ENCODE results near the gene PGAM2. TPM values are rescaled to one million over a fixed set of nuclear protein-coding genes. Genes with fewer than 3 reads are reported as not detected.
A peak's percentile ranks its signal among the peaks of the same experiment; 100 is the strongest.

The PGAM2 gene
- total RNA-seq, 1 donor from 2014 or later, result 1.8 TPM

DNA sequence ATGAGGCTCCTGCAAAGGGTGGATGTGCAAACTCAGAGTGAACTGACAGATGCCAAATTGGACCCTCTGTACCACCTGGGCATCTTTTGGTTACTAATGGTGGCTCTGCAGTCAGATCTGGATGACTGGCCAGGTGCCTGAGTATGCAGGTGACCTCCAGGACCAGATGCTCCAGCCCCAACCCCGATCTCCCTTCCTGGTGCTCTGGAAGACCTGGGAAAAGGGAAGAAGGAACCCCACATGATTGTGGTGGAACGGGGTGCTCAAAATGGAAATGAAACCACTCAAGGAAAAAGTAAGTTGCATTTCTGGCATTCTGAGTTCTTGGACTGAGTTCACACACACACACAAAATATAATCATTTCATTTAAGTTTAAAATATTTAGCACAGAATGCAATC lies 29.0 kb upstream of the PGAM2 start:
- Mint-ChIP-seq H3K36me3 (ENCODE audit: low read depth) (no peaks in the 10 kb centered on the region), H3K9me3 (no peaks in the 10 kb centered on the region), H3K27ac (ENCODE audit: unreplicated experiment) (no peak overlapping the region), H3K4me3 (no peak overlapping the region), H3K4me1 (peaks cover 7% of the 10 kb centered on the region), H3K27me3 (ENCODE audit: low read depth) (no peaks in the 10 kb centered on the region)
- DNase-seq (ENCODE audit: low read depth, low spot score), result no peak
- TF ChIP-seq, protein P1, sequence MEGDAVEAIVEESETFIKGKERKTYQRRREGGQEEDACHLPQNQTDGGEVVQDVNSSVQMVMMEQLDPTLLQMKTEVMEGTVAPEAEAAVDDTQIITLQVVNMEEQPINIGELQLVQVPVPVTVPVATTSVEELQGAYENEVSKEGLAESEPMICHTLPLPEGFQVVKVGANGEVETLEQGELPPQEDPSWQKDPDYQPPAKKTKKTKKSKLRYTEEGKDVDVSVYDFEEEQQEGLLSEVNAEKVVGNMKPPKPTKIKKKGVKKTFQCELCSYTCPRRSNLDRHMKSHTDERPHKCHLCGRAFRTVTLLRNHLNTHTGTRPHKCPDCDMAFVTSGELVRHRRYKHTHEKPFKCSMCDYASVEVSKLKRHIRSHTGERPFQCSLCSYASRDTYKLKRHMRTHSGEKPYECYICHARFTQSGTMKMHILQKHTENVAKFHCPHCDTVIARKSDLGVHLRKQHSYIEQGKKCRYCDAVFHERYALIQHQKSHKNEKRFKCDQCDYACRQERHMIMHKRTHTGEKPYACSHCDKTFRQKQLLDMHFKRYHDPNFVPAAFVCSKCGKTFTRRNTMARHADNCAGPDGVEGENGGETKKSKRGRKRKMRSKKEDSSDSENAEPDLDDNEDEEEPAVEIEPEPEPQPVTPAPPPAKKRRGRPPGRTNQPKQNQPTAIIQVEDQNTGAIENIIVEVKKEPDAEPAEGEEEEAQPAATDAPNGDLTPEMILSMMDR (conservative IDR thresholded peaks at IDR 0.05), result no peak

DNA sequence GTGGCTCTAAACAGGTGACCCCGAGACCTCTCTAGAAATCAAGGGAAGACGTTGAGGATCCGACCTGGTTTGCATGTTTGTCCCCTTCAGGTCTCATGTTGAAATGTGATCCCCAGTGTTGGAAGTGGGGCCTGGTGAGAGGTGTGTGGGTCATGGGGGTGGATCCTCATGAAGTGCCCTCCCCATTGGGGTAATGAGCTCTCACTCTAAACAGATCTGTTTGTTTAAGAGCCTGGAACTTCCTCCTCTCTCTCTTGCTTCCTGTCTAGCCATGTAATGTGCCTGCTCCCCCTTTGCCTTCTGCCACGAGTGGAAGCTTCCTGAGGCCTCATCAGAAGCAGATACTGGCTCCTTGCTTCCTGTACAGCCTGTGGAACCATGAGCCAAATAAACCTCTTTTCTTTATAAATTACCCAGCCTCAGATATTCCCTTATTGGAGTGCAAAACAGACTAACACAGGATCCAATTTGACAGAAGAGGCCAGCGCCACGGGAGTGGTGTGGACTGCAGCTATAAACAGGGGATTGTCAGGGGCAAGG lies 27.8 kb upstream of the PGAM2 start:
- H3K4me3 Mint-ChIP-seq, result no peak overlapping the region
- H3K27me3 Mint-ChIP-seq (ENCODE audit: low read depth), result no peaks in the 10 kb centered on the region
- H3K9me3 Mint-ChIP-seq, result no peaks in the 10 kb centered on the region

DNA sequence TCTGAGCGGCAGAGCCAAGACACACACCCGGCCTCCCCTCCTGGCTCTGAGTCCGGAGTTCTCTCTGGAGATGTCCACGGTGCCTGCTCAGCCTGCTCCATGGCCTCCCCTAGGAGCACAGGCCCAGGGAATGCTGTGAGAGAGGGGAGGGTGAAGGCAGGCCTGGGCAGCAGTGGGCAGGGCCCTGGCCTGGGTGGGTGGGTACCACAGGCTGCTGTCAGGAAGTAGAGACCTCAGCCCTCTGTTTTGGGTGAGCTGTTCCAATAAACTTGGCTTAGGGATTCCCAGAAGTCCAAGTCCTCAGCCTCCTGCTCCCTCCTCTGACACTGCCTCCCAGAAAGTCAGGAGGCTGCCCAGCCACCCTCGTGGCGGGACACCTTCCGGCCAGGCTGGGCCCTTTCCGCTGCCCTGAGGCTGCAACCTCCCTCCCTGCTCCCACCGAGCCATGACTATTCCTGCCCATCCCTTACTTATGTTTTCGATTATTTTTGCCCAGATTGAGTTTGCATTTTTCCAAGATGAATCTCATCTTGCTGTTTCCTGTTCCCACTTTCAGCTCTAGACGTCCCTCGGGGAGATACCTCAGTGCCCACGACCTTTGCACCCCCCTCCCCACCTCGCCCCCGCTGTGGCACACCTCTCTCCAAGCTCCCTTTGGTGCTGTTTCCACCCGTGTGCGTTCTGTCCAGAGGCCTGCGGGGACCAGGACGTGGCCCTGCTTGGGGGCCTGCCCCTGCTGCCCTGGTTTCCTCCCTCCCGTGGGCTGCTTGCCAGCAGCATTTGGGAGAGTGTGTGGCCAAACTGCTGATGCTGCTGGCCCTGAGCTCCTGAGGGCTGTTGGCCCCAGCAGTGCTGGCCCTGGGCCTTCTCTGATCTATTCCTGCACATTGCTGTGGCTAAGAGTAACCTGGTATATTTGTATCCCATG lies 22.8 kb upstream of the PGAM2 start:
- Mint-ChIP-seq H3K27ac (ENCODE audit: unreplicated experiment) (no peak overlapping the region), H3K36me3 (ENCODE audit: low read depth) (no peaks in the 10 kb centered on the region), H3K27me3 (ENCODE audit: low read depth) (peaks cover 8% of the 10 kb centered on the region), H3K9me3 (no peaks in the 10 kb centered on the region), H3K4me3 (no peak overlapping the region), H3K4me1 (peaks cover 3% of the 10 kb centered on the region)
- DNase-seq (ENCODE audit: low read depth, low spot score), result no peak
- TF ChIP-seq, protein P1 (conservative IDR thresholded peaks at IDR 0.05), result no peak

More for the DNA sequence above, 27.8 kb upstream of the PGAM2 start:
- no peak for DNase-seq (ENCODE audit: low read depth, low spot score)
- no peak overlapping the region for H3K27ac Mint-ChIP-seq (ENCODE audit: unreplicated experiment)
- H3K4me1 Mint-ChIP-seq, result peaks cover 7% of the 10 kb centered on the region
- H3K36me3 Mint-ChIP-seq (ENCODE audit: low read depth), result no peaks in the 10 kb centered on the region
- TF ChIP-seq, protein P1 (conservative IDR thresholded peaks at IDR 0.05), result no peak

DNA sequence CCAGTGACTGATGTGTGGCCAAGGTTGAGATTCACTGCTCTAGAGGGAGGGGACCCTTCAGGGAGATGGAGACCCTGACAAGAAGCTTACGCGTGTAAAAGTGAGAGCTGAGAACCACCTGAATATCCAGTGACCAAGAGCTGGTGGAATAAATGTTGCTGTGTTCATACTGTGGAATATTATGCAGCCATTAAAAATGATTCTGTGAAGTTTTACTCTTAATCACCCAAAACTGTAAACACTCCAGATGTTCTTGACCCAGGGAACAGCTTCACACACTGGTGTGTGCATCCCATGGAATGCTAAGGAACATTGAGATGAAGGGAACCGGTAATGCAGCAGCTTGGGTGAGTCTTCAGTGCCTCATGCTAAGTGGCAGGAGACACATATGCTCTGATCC lies 21.3 kb upstream of the PGAM2 start:
- Mint-ChIP-seq H3K4me3 (no peak overlapping the region), H3K36me3 (ENCODE audit: low read depth) (no peaks in the 10 kb centered on the region), H3K27me3 (ENCODE audit: low read depth) (peaks cover 8% of the 10 kb centered on the region), H3K4me1 (peaks cover 7% of the 10 kb centered on the region), H3K9me3 (no peaks in the 10 kb centered on the region), H3K27ac (ENCODE audit: unreplicated experiment) (no peak overlapping the region)
- TF ChIP-seq, protein P1 (conservative IDR thresholded peaks at IDR 0.05), result no peak
- DNase-seq (ENCODE audit: low read depth, low spot score), result no peak

DNA sequence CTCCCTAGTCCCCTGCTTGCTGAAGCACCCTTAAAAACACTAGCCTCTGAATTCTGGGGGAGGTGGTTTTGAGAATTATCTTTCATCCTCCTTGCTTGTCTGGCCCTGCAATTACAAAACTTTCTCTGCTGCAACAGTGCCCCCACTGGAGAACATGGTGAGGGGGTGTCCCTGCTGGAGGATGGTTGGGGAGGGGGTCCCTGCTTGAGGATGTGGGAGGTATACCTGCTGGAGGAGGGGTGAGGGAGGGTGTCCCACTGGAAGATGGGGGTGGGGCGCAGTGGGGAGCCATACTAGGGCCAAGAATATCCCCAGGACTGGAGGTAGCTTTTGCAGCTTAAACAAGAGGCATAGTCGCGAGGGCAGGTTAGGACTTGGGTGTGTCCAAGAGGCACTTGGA lies 20.2 kb upstream of the PGAM2 start:
- Mint-ChIP-seq H3K4me1 (peaks cover 15% of the 10 kb centered on the region), H3K27me3 (ENCODE audit: low read depth) (peaks cover 8% of the 10 kb centered on the region), H3K4me3 (no peak overlapping the region), H3K36me3 (ENCODE audit: low read depth) (no peaks in the 10 kb centered on the region), H3K27ac (ENCODE audit: unreplicated experiment) (no peak overlapping the region), H3K9me3 (no peaks in the 10 kb centered on the region)
- TF ChIP-seq, protein P1 (conservative IDR thresholded peaks at IDR 0.05), result peak; percentile 15
- DNase-seq (ENCODE audit: low read depth, low spot score), result no peak
